ENCODE data around the gene KCND1. TPM values are rescaled to one million over a fixed set of nuclear protein-coding genes. Genes with fewer than 3 reads are reported as not detected.

Gene KCND1
- total RNA-seq, 1 donor from 2014 or later, result 1.3 TPM

GRCh38 chrX:48975041-48975440, 3.4 kb upstream of the KCND1 start:
- no peak for DNase-seq (ENCODE audit: extremely low read depth, low read depth, low spot score)

GRCh38 chrX:48974574-48974973, 2.9 kb upstream of the KCND1 start:
- DNase-seq (ENCODE audit: extremely low read depth, low read depth, low spot score), result no peak

GRCh38 chrX:48974033-48974432, 2.4 kb upstream of the KCND1 start:
- DNase-seq (ENCODE audit: extremely low read depth, low read depth, low spot score), result no peak

GRCh38 chrX:48972220-48973164, 848 bp upstream of the KCND1 start:
- DNase-seq (ENCODE audit: extremely low read depth, low read depth, low spot score), result no peak

- DNase-seq (ENCODE audit: extremely low read depth, low read depth, low spot score), result no peak
Observed at GRCh38 chrX:48969471-48969870, 2.2 kb downstream of the KCND1 start.

- no peak for DNase-seq (ENCODE audit: extremely low read depth, low read depth, low spot score)
Observed at GRCh38 chrX:48968377-48968776, 3.3 kb downstream of the KCND1 start.

GRCh38 chrX:48966796-48967579, 4.7 kb downstream of the KCND1 start:
- no peak for DNase-seq (ENCODE audit: extremely low read depth, low read depth, low spot score)

- no peak for DNase-seq (ENCODE audit: extremely low read depth, low read depth, low spot score)
Observed at GRCh38 chrX:48965959-48966358, 5.7 kb downstream of the KCND1 start.

GRCh38 chrX:48961585-48962091, 10.0 kb downstream of the KCND1 start:
- no peak for DNase-seq (ENCODE audit: extremely low read depth, low read depth, low spot score)

- no peak for DNase-seq (ENCODE audit: extremely low read depth, low read depth, low spot score)
Observed at GRCh38 chrX:48960291-48960690, 11.4 kb downstream of the KCND1 start.

- DNase-seq (ENCODE audit: extremely low read depth, low read depth, low spot score), result no peak
Observed at GRCh38 chrX:48958635-48959094, 13.0 kb downstream of the KCND1 start.

- DNase-seq (ENCODE audit: extremely low read depth, low read depth, low spot score), result peak; percentile 84
Observed at GRCh38 chrX:48957827-48958634, 13.6 kb downstream of the KCND1 start.

GRCh38 chrX:48957477-48957826, 14.2 kb downstream of the KCND1 start, which contains the start of gene OTUD5:
OTUD5 (minus strand) TSS chrX:48957607; CDS start chrX:48957570, 37 bp downstream.
- DNase-seq (ENCODE audit: extremely low read depth, low read depth, low spot score), result no peak

GRCh38 chrX:48956728-48957414, 14.8 kb downstream of the KCND1 start:
- no peak for DNase-seq (ENCODE audit: extremely low read depth, low read depth, low spot score)

- DNase-seq (ENCODE audit: extremely low read depth, low read depth, low spot score), result no peak
Observed at GRCh38 chrX:48948589-48948988, 23.1 kb downstream of the KCND1 start.

GRCh38 chrX:48945517-48946348, 25.9 kb downstream of the KCND1 start:
- DNase-seq (ENCODE audit: extremely low read depth, low read depth, low spot score), result no peak

- no peak for DNase-seq (ENCODE audit: extremely low read depth, low read depth, low spot score)
Observed at GRCh38 chrX:48942895-48943294, 28.7 kb downstream of the KCND1 start.

GRCh38 chrX:48940404-48940955, 31.2 kb downstream of the KCND1 start:
- no peak for DNase-seq (ENCODE audit: extremely low read depth, low read depth, low spot score)

All from glomerular endothelial cell (primary cell).